Stimulated activated naive B cell treated with anti-CD40 and anti-IgM and Interleukin-4, amounts not matched to agents 10 μg/mL and 1 μg/mL and 100 μg/mL, for 72 hours (primary cell): ENCODE data around the gene SAMD11.
"Not testable (repeated sequence)": the region's sequence is repeated elsewhere in the genome, so short reads cannot be mapped to it uniquely, and the experiment has no call there.

Source experiments
- ATAC-seq, 2 donors: fragments of 150-1000 bp; cut with Tn5 transposase; replicated peaks; 2 replicates each; pipeline ENCODE4 v1.10.0; 2021; ENCODE audit warnings: moderate library complexity in 1 of 2
- DNase-seq: peaks from one replicate; pipeline ENCODE4 v3.0.0; 2021
- H3K27ac Mint-ChIP-seq: one replicate; pipeline ENCODE4 v1.8.0; 2022; ENCODE audit warnings: mild to moderate bottlenecking, mixed read lengths
- H3K27me3 Mint-ChIP-seq, 2 donors: one replicate each; pipeline ENCODE4 v1.8.0; 2022; ENCODE audit warnings: mixed read lengths in 2 of 2
- H3K36me3 Mint-ChIP-seq, 2 donors: one replicate each; pipeline ENCODE4 v1.8.0; 2022; ENCODE audit warnings: mixed read lengths in 2 of 2, mild to moderate bottlenecking in 1 of 2
- H3K4me1 Mint-ChIP-seq, 2 donors: one replicate each; pipeline ENCODE4 v1.8.0; 2022; ENCODE audit warnings: mixed read lengths in 2 of 2, mild to moderate bottlenecking in 1 of 2
- H3K4me3 Mint-ChIP-seq, 2 donors: one replicate each; pipeline ENCODE4 v1.8.0; 2022; ENCODE audit warnings: mild to moderate bottlenecking in 2 of 2, mixed read lengths in 2 of 2, moderate library complexity in 1 of 2
- H3K9me3 Mint-ChIP-seq, 2 donors: one replicate each; pipeline ENCODE4 v1.8.0; 2022; ENCODE audit warnings: mixed read lengths in 2 of 2, mild to moderate bottlenecking in 1 of 2

The SAMD11 gene

DNA sequence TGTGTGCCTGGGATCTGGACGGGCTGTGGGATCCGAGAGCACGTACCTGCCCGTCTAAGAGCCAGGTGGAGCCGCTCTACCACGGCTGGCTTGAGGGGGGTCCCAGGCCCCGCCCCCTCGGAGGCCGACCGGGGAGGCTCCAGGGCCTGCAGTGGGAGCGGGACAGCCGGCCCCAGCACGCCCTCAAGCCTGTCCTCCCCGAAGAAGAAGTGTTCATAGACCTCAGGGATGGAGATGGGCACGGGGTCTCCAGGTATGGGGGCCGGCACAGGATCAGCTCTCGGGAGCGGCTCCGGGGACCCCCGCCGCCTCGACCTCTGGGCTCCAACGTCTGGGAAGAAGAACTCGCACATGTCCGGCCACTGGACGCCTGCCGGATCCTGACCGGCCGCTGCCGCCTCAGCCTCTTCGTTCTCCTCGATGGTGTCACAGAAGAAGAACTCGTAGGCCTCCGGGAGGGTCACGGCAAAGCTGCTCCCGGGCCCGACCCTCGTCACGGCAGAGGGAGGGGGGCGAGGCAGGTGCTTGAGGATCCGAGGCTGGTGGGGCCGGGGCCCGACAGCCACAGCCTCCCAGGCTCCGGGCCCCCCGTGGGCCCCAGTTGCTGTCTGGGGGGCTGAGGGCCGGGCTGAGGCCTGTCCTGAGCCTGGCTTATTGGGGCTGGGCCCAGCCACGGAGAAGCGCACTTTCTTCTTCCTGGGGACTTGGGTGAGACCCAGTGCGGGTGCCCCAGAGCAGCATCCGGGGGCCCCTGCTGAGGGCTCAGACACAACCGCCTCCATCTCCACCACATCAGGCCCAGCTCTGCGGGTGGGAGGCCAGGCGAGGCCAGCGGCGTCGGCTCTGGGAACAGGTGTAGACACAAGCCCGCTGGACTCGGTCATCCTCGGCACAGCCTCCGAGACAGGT is 55.4 kb downstream of the SAMD11 start:
- DNase-seq = no peak
- no peak overlapping the region for H3K27ac Mint-ChIP-seq
- peaks cover 9 to 13% of the 10 kb centered on the region in 2 donors for H3K4me1 Mint-ChIP-seq
- peaks cover 0 to 7% of the 10 kb centered on the region in 2 donors for H3K36me3 Mint-ChIP-seq
- no peak overlapping the region for H3K4me3 Mint-ChIP-seq
- H3K27me3 Mint-ChIP-seq = peaks cover 42 to 51% of the 10 kb centered on the region in 2 donors
- no peak for ATAC-seq
- peaks cover 0 to 4% of the 10 kb centered on the region in 2 donors for H3K9me3 Mint-ChIP-seq

GRCh38 chr1:979744-980072 is 56.0 kb downstream of the SAMD11 start:
- Mint-ChIP-seq H3K36me3 (peaks cover 0 to 7% of the 10 kb centered on the region in 2 donors), H3K27ac (no peak overlapping the region), H3K27me3 (peaks cover 40 to 45% of the 10 kb centered on the region in 2 donors), H3K4me3 (no peak overlapping the region), H3K4me1 (peaks cover 9 to 13% of the 10 kb centered on the region in 2 donors), H3K9me3 (peaks cover 0 to 4% of the 10 kb centered on the region in 2 donors)
- no peak for ATAC-seq
- no peak for DNase-seq

- ATAC-seq (no peak), DNase-seq (no peak)
- peaks cover 0 to 7% of the 10 kb centered on the region in 2 donors for H3K36me3 Mint-ChIP-seq
- H3K9me3 Mint-ChIP-seq = peaks cover 0 to 4% of the 10 kb centered on the region in 2 donors
- peaks cover 9 to 13% of the 10 kb centered on the region in 2 donors for H3K4me1 Mint-ChIP-seq
- H3K27me3 Mint-ChIP-seq = peaks cover 40 to 43% of the 10 kb centered on the region in 2 donors
- no peak overlapping the region for H3K27ac Mint-ChIP-seq
- no peak overlapping the region for H3K4me3 Mint-ChIP-seq
Observed at GRCh38 chr1:980137-980571, 56.4 kb downstream of the SAMD11 start.

GRCh38 chr1:980602-981395 is 57.1 kb downstream of the SAMD11 start:
- peaks cover 0 to 5% of the 10 kb centered on the region in 2 donors for H3K36me3 Mint-ChIP-seq
- H3K4me1 Mint-ChIP-seq = peaks cover 5 to 12% of the 10 kb centered on the region in 2 donors
- H3K4me3 Mint-ChIP-seq = no peak overlapping the region
- no peak for ATAC-seq
- DNase-seq = no peak
- no peak overlapping the region for H3K27ac Mint-ChIP-seq
- H3K9me3 Mint-ChIP-seq = peaks cover 0 to 4% of the 10 kb centered on the region in 2 donors
- peaks cover 40 to 43% of the 10 kb centered on the region in 2 donors for H3K27me3 Mint-ChIP-seq

DNA sequence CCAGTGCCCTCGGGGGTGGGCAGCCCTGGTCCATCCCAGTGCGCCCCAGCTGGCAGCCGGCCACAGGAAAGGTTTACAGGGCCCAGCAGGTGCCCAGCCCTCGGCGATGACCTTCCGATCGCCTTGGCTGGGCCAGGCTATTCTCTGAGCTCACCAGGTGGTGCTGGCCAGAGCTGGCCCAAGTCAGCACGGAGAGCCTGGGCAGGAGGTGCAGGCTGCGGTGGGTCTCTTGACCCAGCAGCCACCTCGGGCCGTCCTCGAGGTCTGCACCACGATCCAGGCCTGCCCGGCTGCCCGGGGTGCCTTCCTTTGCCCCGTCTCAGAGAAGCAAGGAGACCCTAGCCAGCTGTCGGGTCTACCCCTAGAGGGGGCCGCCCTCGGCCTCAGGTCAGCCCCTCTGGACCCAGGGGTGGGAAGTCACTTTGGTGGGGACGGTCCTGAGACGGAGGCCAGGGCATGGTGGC is 57.8 kb downstream of the SAMD11 start:
- Mint-ChIP-seq H3K4me3 (no peak overlapping the region), H3K9me3 (peaks cover 0 to 4% of the 10 kb centered on the region in 2 donors), H3K27me3 (peaks cover 44 to 47% of the 10 kb centered on the region in 2 donors), H3K36me3 (peaks cover 0 to 4% of the 10 kb centered on the region in 2 donors), H3K27ac (no peak overlapping the region), H3K4me1 (peaks cover 0 to 8% of the 10 kb centered on the region in 2 donors)
- ATAC-seq (no peak), DNase-seq (no peak)

GRCh38 chr1:981955-982558 is 58.3 kb downstream of the SAMD11 start, which contains the start of gene PERM1:
Gene PERM1, minus strand, starts transcription at chr1:982093. Its CDS starts 1,064 bp downstream, at chr1:981029.
- peaks cover 0 to 4% of the 10 kb centered on the region in 2 donors for H3K36me3 Mint-ChIP-seq
- H3K4me1 Mint-ChIP-seq = peaks cover 0 to 8% of the 10 kb centered on the region in 2 donors
- no peak for ATAC-seq
- no peak for DNase-seq
- peak within 1 kb of the TSS; percentile 16 for H3K27ac Mint-ChIP-seq
- H3K9me3 Mint-ChIP-seq = peaks cover 0 to 4% of the 10 kb centered on the region in 2 donors
- H3K4me3 Mint-ChIP-seq = no peak within 1 kb of the TSS
- peaks cover 44 to 50% of the 10 kb centered on the region in 2 donors for H3K27me3 Mint-ChIP-seq

GRCh38 chr1:982765-983436 is 59.2 kb downstream of the SAMD11 start:
- DNase-seq (no peak), ATAC-seq (no peak)
- Mint-ChIP-seq H3K4me1 (peaks cover 0 to 8% of the 10 kb centered on the region in 2 donors), H3K36me3 (peaks cover 0 to 4% of the 10 kb centered on the region in 2 donors), H3K27me3 (peaks cover 44 to 49% of the 10 kb centered on the region in 2 donors), H3K4me3 (no peak overlapping the region), H3K9me3 (peaks cover under 1 to 4% of the 10 kb centered on the region in 2 donors), H3K27ac (no peak overlapping the region)

GRCh38 chr1:983798-984475 is 60.2 kb downstream of the SAMD11 start:
- peaks cover 3 to 6% of the 10 kb centered on the region in 2 donors for H3K9me3 Mint-ChIP-seq
- no peak overlapping the region for H3K27ac Mint-ChIP-seq
- H3K4me1 Mint-ChIP-seq = peaks cover 0 to 6% of the 10 kb centered on the region in 2 donors
- ATAC-seq (peak; percentile 73 to 78), DNase-seq (peak; percentile 39)
- H3K27me3 Mint-ChIP-seq = peaks cover 45 to 53% of the 10 kb centered on the region in 2 donors
- no peak overlapping the region for H3K4me3 Mint-ChIP-seq
- H3K36me3 Mint-ChIP-seq = peaks cover 0 to 5% of the 10 kb centered on the region in 2 donors

DNA sequence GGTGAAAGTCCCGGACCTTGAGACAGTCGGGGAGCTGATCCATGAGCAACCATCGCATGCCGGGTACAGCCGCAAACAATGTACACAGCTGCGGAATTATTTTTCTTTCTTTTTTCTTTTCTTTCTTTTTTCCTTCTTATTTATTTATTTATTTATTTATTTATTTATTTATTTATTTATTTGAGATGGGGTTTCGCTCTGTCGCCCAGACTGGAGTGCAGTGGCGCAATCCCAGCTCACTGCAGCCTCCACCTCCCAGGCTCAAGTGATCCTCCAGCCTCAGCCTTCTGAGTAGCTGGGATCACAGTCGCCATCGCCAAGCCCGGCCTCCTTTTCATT is 60.7 kb downstream of the SAMD11 start:
- peaks cover 6 to 8% of the 10 kb centered on the region in 2 donors for H3K9me3 Mint-ChIP-seq
- no peak overlapping the region for H3K27ac Mint-ChIP-seq
- H3K36me3 Mint-ChIP-seq = peaks cover 2 to 7% of the 10 kb centered on the region in 2 donors
- ATAC-seq (peak in 1 of 2 donors; percentile 16), DNase-seq (no peak)
- H3K27me3 Mint-ChIP-seq = peaks cover 49 to 58% of the 10 kb centered on the region in 2 donors
- H3K4me3 Mint-ChIP-seq = no peak overlapping the region
- H3K4me1 Mint-ChIP-seq = peaks cover 0 to 9% of the 10 kb centered on the region in 2 donors

- H3K27me3 Mint-ChIP-seq = peaks cover 53 to 65% of the 10 kb centered on the region in 2 donors
Observed at GRCh38 chr1:985126-985525, 61.4 kb downstream of the SAMD11 start.

DNA sequence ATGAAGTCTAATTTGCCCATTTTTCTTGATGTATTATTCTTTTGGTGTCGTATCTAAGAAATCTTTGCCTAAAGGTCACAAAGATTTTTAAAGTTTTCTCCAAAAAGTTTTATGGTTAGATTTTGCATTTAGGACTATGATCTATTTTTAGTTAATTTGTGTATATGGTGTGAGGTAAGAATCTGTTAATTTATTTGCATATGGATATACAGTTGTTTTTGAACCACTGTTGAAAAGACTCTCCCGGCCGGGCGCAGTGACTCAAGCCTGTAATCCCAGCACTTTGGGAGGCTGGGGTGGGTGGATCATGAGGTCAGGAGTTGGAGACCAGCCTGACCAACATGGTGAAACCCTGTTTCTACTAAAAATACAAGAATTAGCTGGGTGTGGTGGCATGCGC is 64.3 kb downstream of the SAMD11 start:
- Mint-ChIP-seq H3K27ac (peak overlapping the region; percentile 42), H3K9me3 (peaks cover 9 to 13% of the 10 kb centered on the region in 2 donors), H3K4me1 (peaks cover 6 to 13% of the 10 kb centered on the region in 2 donors), H3K27me3 (peaks cover 49 to 78% of the 10 kb centered on the region in 2 donors)
- DNase-seq, ATAC-seq, H3K36me3 Mint-ChIP-seq, H3K4me3 Mint-ChIP-seq: not testable (repeated sequence)

More at GRCh38 chr1:985126-985525, 61.4 kb downstream of the SAMD11 start:
- DNase-seq (no peak), ATAC-seq (no peak)
- H3K4me3 Mint-ChIP-seq = no peak overlapping the region
- H3K36me3 Mint-ChIP-seq = peaks cover 2 to 7% of the 10 kb centered on the region in 2 donors
- H3K4me1 Mint-ChIP-seq = peaks cover 0 to 9% of the 10 kb centered on the region in 2 donors
- peaks cover 6 to 8% of the 10 kb centered on the region in 2 donors for H3K9me3 Mint-ChIP-seq
- H3K27ac Mint-ChIP-seq = no peak overlapping the region

DNA sequence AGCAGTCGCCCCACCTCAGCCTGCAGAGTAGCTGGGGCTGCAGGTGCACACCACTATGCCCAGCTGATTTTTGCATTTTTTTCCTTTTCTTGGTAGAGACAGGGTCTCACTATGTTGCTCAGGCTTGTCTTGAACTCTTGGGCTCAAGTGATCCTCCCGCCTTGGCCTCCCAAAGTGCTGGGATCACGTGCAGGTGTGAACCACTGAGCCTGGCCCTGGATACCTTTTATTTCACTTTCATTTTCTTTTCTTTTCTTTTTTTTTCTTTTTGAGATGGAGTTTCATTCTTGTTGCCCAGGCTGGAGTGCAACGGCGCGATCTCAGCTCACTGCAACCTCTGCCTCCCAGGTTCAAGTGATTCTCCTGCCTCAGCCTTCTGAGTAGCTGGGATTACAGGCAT is 67.6 kb downstream of the SAMD11 start:
- peaks cover 41 to 80% of the 10 kb centered on the region in 2 donors for H3K27me3 Mint-ChIP-seq
- not testable (repeated sequence) for H3K4me3 Mint-ChIP-seq, H3K27ac Mint-ChIP-seq, ATAC-seq, DNase-seq, H3K36me3 Mint-ChIP-seq
- H3K9me3 Mint-ChIP-seq = peaks cover 9 to 13% of the 10 kb centered on the region in 2 donors
- peaks cover 11 to 13% of the 10 kb centered on the region in 2 donors for H3K4me1 Mint-ChIP-seq

GRCh38 chr1:991895-992294 is 68.2 kb downstream of the SAMD11 start:
- DNase-seq (no peak), ATAC-seq (no peak)
- H3K36me3 Mint-ChIP-seq = peaks cover 4 to 7% of the 10 kb centered on the region in 2 donors
- peaks cover 11 to 13% of the 10 kb centered on the region in 2 donors for H3K4me1 Mint-ChIP-seq
- H3K27me3 Mint-ChIP-seq = peaks cover 40 to 78% of the 10 kb centered on the region in 2 donors
- no peak overlapping the region for H3K4me3 Mint-ChIP-seq
- no peak overlapping the region for H3K27ac Mint-ChIP-seq
- H3K9me3 Mint-ChIP-seq = peaks cover 9 to 13% of the 10 kb centered on the region in 2 donors
